ENCODE results near the gene DDX10. TPM values are rescaled to one million over a fixed set of nuclear protein-coding genes. Genes with fewer than 3 reads are reported as not detected.

Gene DDX10
- total RNA-seq, 1 experiment from 2014 or later: 48.3 TPM

DNA sequence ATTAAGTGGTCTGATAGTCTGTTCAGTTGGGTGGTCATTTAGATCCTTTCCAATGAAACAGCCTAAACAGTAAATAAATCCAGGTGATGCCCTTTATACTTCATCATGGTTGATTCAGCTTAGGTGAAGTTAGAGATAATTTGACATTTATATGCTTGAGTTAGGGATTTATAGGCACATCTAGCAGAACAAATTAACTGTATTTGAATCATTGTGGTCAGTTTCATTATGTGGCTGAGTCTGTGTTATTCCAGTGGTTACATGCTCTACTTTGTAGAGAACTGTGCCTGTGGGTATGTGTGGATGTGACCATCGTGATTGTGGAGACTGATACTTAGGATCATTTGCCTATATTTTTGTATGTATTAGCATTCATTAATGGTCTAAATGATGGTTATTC, 194.6 kb downstream of the DDX10 start:
- no peak overlapping the region for H2AK5ac ChIP-seq (ENCODE audit: insufficient read length, low read length)
- no peaks in the 10 kb centered on the region for H3K27me3 ChIP-seq (ENCODE audit: insufficient read depth, low read length)
- H4K91ac ChIP-seq (ENCODE audit: insufficient read length, low read depth, low read length): no peak overlapping the region
- H3K23ac ChIP-seq (ENCODE audit: insufficient read length, low read depth, low read length): no peak overlapping the region
- H4K20me1 ChIP-seq (ENCODE audit: control insufficient read depth, insufficient read depth, insufficient read length): no peaks in the 10 kb centered on the region
- no peak for DNase-seq
- no peaks in the 10 kb centered on the region for H3K4me1 ChIP-seq (ENCODE audit: insufficient read depth, low read length)
- Mint-ChIP-seq H3K36me3 (ENCODE audit: insufficient read depth in 1 of 3, low read depth in 3 of 3) (no peaks in the 10 kb centered on the region), H3K27ac (no peak overlapping the region), H3K27me3 (ENCODE audit: low read depth) (no peaks in the 10 kb centered on the region), H3K9me3 (no peaks in the 10 kb centered on the region), H3K4me1 (peaks cover 5 to 10% of the 10 kb centered on the region in 2 experiments), H3K4me3 (no peak overlapping the region)
- H3K14ac ChIP-seq (ENCODE audit: insufficient read depth, low read length): no peak overlapping the region
- H2BK12ac ChIP-seq (ENCODE audit: insufficient read length, low read depth, low read length): no peak overlapping the region
- no peak overlapping the region for H3K4ac ChIP-seq (ENCODE audit: low read depth, low read length)
- no peaks in the 10 kb centered on the region for H3K23me2 ChIP-seq (ENCODE audit: insufficient read length, low read depth, low read length, poor library complexity, severe bottlenecking)
- H3K79me1 ChIP-seq (ENCODE audit: insufficient read depth, low read depth, low read length, poor library complexity, severe bottlenecking): no peaks in the 10 kb centered on the region
- TF ChIP-seq, protein P1, sequence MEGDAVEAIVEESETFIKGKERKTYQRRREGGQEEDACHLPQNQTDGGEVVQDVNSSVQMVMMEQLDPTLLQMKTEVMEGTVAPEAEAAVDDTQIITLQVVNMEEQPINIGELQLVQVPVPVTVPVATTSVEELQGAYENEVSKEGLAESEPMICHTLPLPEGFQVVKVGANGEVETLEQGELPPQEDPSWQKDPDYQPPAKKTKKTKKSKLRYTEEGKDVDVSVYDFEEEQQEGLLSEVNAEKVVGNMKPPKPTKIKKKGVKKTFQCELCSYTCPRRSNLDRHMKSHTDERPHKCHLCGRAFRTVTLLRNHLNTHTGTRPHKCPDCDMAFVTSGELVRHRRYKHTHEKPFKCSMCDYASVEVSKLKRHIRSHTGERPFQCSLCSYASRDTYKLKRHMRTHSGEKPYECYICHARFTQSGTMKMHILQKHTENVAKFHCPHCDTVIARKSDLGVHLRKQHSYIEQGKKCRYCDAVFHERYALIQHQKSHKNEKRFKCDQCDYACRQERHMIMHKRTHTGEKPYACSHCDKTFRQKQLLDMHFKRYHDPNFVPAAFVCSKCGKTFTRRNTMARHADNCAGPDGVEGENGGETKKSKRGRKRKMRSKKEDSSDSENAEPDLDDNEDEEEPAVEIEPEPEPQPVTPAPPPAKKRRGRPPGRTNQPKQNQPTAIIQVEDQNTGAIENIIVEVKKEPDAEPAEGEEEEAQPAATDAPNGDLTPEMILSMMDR (conservative IDR thresholded peaks at IDR 0.05): no peak
- H2BK120ac ChIP-seq (ENCODE audit: low read depth, low read length, poor library complexity, severe bottlenecking): no peak overlapping the region
- no peak overlapping the region for H4K5ac ChIP-seq (ENCODE audit: insufficient read length, low read depth, low read length)
- H4K8ac ChIP-seq (replicated peaks; ENCODE audit: insufficient read length, low read depth, low read length): no peak overlapping the region
- H3K4me2 ChIP-seq (ENCODE audit: insufficient read depth, insufficient read length, low read length): no peak overlapping the region
- H3K9me3 ChIP-seq (ENCODE audit: control insufficient read depth, low read depth, low read length): no peaks in the 10 kb centered on the region
- H3K9ac ChIP-seq (ENCODE audit: extremely low read depth, insufficient read length, low read length): no peak overlapping the region
- H3K79me2 ChIP-seq (ENCODE audit: insufficient read depth, low read length): no peaks in the 10 kb centered on the region
- H3K27ac ChIP-seq (ENCODE audit: insufficient read length, low read depth, low read length): no peak overlapping the region
- no peak overlapping the region for H3K18ac ChIP-seq (ENCODE audit: insufficient read length, low read depth, low read length)
- H2AFZ ChIP-seq (ENCODE audit: low read length): no peak overlapping the region
- no peak overlapping the region for H3T11ph ChIP-seq (ENCODE audit: low read length)
- no peak overlapping the region for H3K56ac ChIP-seq (ENCODE audit: insufficient read length, low read depth, low read length)
- no peak overlapping the region for H2BK20ac ChIP-seq (ENCODE audit: low read depth, low read length, poor library complexity, severe bottlenecking)
- WGBS (ENCODE audit: extremely low coverage, insufficient read length, low lambda C conversion rate): no CpG with 5 or more reads among the region's 1 CpG
- no peak overlapping the region for H2BK15ac ChIP-seq (ENCODE audit: low read depth, low read length)
- no peak overlapping the region for H2BK5ac ChIP-seq (ENCODE audit: insufficient read length, low read length)
